HEK293T (cell line): ENCODE measurements around the gene RNF130.

Experiments
- FOXA1 ChIP-seq: fragments of 450-650 bp; IDR thresholded peaks from 2 replicates; pipeline ENCODE4 v1.6.1; 2016; ENCODE audit warnings: mild to moderate bottlenecking
- FOXM1 ChIP-seq: fragments of 450-650 bp; IDR thresholded peaks from 2 replicates; pipeline ENCODE4 v1.6.1; 2017; ENCODE audit warnings: mild to moderate bottlenecking, borderline replicate concordance
- SUZ12 ChIP-seq: fragments of 450-650 bp; IDR thresholded peaks from 2 replicates; pipeline ENCODE4 v1.6.1; 2016; ENCODE audit warnings: mild to moderate bottlenecking

DNA sequence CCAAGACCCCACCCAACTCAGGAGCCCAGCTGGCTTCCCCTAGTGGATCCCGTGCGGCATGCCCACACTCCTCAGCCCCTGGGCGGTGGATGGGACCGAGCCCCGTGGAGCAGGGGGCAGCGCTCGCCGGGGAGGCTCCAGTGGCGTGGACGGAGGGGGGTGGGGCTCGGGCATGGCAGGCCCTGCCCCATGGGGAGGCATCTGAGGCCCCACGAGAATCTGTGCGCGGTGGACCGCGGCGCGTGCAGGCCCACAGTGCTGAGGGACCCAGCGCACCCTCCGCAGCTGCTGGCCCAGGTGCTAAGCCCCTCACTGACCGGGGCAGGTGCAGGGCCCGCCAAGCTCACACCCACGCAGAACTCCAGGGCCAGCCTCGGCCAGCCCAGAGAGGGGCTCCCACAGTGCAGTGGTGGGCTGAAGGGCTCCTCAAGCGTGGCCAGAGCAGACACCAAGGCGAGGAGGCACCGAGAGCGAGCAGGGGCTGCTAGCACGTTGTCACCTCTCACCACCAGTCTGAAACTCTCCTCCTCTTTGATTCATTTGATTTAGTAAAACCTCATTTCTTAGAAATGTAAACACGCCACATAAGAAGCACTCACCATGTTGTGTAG is 25.6 kb downstream of the RNF130 start:
- no peak for TF ChIP-seq SUZ12
- TF ChIP-seq FOXM1 = no peak
- TF ChIP-seq FOXA1 = no peak
